Measurements from ENCODE around the gene SLC1A4. TPM values are rescaled to one million over a fixed set of nuclear protein-coding genes. Genes with fewer than 3 reads are reported as not detected.
"Not testable (repeated sequence)": the region's sequence is repeated elsewhere in the genome, so short reads cannot be mapped to it uniquely, and the experiment has no call there.

Gene SLC1A4
- total and polyA plus RNA-seq, 2 donors from 2014 or later, result 2.1 to 10.6 TPM

GRCh38 chr2:64999754-65000153 is 10.6 kb downstream of the SLC1A4 start:
- H3K4me1 ChIP-seq (ENCODE audit: control insufficient read depth in 2 of 3, insufficient read depth in 2 of 3, low read depth in 1 of 3, low read length in 3 of 3), result no peaks in the 10 kb centered on the region
- no peaks in the 10 kb centered on the region for H3K27me3 ChIP-seq (ENCODE audit: control insufficient read depth, insufficient read depth, low read length)
- no peaks in the 10 kb centered on the region for H3K9me3 ChIP-seq (ENCODE audit: control insufficient read depth in 2 of 3, insufficient read depth in 1 of 3, low read length in 3 of 3)
- H3K4me3 ChIP-seq (ENCODE audit: low read length in 3 of 3), result no peak overlapping the region
- H3K36me3 ChIP-seq (ENCODE audit: control insufficient read depth in 2 of 3, insufficient read depth in 3 of 3, low read length in 3 of 3), result no peaks in the 10 kb centered on the region
- DNase-seq (no peak), FAIRE-seq (no peak)
- TF ChIP-seq, protein P1, sequence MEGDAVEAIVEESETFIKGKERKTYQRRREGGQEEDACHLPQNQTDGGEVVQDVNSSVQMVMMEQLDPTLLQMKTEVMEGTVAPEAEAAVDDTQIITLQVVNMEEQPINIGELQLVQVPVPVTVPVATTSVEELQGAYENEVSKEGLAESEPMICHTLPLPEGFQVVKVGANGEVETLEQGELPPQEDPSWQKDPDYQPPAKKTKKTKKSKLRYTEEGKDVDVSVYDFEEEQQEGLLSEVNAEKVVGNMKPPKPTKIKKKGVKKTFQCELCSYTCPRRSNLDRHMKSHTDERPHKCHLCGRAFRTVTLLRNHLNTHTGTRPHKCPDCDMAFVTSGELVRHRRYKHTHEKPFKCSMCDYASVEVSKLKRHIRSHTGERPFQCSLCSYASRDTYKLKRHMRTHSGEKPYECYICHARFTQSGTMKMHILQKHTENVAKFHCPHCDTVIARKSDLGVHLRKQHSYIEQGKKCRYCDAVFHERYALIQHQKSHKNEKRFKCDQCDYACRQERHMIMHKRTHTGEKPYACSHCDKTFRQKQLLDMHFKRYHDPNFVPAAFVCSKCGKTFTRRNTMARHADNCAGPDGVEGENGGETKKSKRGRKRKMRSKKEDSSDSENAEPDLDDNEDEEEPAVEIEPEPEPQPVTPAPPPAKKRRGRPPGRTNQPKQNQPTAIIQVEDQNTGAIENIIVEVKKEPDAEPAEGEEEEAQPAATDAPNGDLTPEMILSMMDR (IDR thresholded peaks at IDR 0.05; ENCODE audit: borderline replicate concordance, extremely low read depth, insufficient read depth), result no peak
- intact Hi-C loops (cut with DNase I), result no loop called here
- H3K27ac ChIP-seq (ENCODE audit: low read depth in 2 of 2, low read length in 2 of 2), result no peak overlapping the region
- H3K9ac ChIP-seq (ENCODE audit: low read length in 3 of 3), result no peak overlapping the region

- no peaks in the 10 kb centered on the region for H3K9me3 ChIP-seq (ENCODE audit: control insufficient read depth in 2 of 3, insufficient read depth in 1 of 3, low read length in 3 of 3)
- intact Hi-C loops (cut with DNase I), result no loop called here
- FAIRE-seq (no peak), DNase-seq (no peak)
- H3K36me3 ChIP-seq (ENCODE audit: control insufficient read depth in 2 of 3, insufficient read depth in 3 of 3, low read length in 3 of 3), result no peaks in the 10 kb centered on the region
- H3K9ac ChIP-seq (ENCODE audit: low read length in 3 of 3), result no peak overlapping the region
- no peak overlapping the region for H3K27ac ChIP-seq (ENCODE audit: low read depth in 2 of 2, low read length in 2 of 2)
- TF ChIP-seq, protein P1 (IDR thresholded peaks at IDR 0.05; ENCODE audit: borderline replicate concordance, extremely low read depth, insufficient read depth), result no peak
- H3K4me3 ChIP-seq (ENCODE audit: low read length in 3 of 3), result no peak overlapping the region
- H3K4me1 ChIP-seq (ENCODE audit: control insufficient read depth in 2 of 3, insufficient read depth in 2 of 3, low read depth in 1 of 3, low read length in 3 of 3), result no peaks in the 10 kb centered on the region
- no peaks in the 10 kb centered on the region for H3K27me3 ChIP-seq (ENCODE audit: control insufficient read depth, insufficient read depth, low read length)
Observed at GRCh38 chr2:65000644-65001043, 11.4 kb downstream of the SLC1A4 start.

DNA sequence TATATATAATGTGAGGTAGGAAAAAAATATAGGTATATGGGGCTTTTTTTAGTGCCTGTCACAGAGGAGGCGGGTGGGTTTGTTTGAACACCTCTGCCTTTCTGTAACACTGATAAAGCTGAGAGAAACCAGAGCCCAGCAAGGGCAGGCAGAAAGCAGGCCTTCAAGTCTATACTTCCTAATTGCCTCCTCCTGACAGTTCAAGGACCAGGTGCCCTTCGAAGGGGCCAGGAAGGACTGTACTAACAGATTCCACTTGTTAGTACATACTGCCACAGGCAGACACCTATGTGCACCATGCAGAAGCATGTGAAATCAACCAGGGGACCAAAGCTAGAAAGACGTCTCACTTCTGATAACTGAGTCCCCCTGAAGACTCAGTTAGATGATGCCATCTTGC is 13.8 kb downstream of the SLC1A4 start:
- no peak overlapping the region for H3K9ac ChIP-seq (ENCODE audit: low read length in 3 of 3)
- intact Hi-C loops (cut with DNase I), result no loop called here
- H3K4me1 ChIP-seq (ENCODE audit: control insufficient read depth in 2 of 3, insufficient read depth in 2 of 3, low read depth in 1 of 3, low read length in 3 of 3), result no peaks in the 10 kb centered on the region
- no peaks in the 10 kb centered on the region for H3K9me3 ChIP-seq (ENCODE audit: control insufficient read depth in 2 of 3, insufficient read depth in 1 of 3, low read length in 3 of 3)
- no peak for DNase-seq
- TF ChIP-seq, protein P1 (IDR thresholded peaks at IDR 0.05; ENCODE audit: borderline replicate concordance, extremely low read depth, insufficient read depth), result no peak
- no peak overlapping the region for H3K4me3 ChIP-seq (ENCODE audit: low read length in 3 of 3)
- H3K36me3 ChIP-seq (ENCODE audit: control insufficient read depth in 2 of 3, insufficient read depth in 3 of 3, low read length in 3 of 3), result no peaks in the 10 kb centered on the region
- no peaks in the 10 kb centered on the region for H3K27me3 ChIP-seq (ENCODE audit: control insufficient read depth, insufficient read depth, low read length)
- no peak overlapping the region for H3K27ac ChIP-seq (ENCODE audit: low read depth in 2 of 2, low read length in 2 of 2)
- FAIRE-seq, result no peak

- intact Hi-C loops (cut with DNase I); H3K4me3 ChIP-seq (ENCODE audit: low read length in 3 of 3); H3K4me1 ChIP-seq (ENCODE audit: control insufficient read depth in 2 of 3, insufficient read depth in 2 of 3, low read depth in 1 of 3, low read length in 3 of 3); DNase-seq; H3K36me3 ChIP-seq (ENCODE audit: control insufficient read depth in 2 of 3, insufficient read depth in 3 of 3, low read length in 3 of 3); H3K9me3 ChIP-seq (ENCODE audit: control insufficient read depth in 2 of 3, insufficient read depth in 1 of 3, low read length in 3 of 3); H3K27me3 ChIP-seq (ENCODE audit: control insufficient read depth, insufficient read depth, low read length); H3K27ac ChIP-seq (ENCODE audit: low read depth in 2 of 2, low read length in 2 of 2); H3K9ac ChIP-seq (ENCODE audit: low read length in 3 of 3); FAIRE-seq: not testable (repeated sequence)
Observed at GRCh38 chr2:65004232-65004631, 15.0 kb downstream of the SLC1A4 start.
